Measurements from ENCODE around the gene SUN5.

Gene SUN5

DNA sequence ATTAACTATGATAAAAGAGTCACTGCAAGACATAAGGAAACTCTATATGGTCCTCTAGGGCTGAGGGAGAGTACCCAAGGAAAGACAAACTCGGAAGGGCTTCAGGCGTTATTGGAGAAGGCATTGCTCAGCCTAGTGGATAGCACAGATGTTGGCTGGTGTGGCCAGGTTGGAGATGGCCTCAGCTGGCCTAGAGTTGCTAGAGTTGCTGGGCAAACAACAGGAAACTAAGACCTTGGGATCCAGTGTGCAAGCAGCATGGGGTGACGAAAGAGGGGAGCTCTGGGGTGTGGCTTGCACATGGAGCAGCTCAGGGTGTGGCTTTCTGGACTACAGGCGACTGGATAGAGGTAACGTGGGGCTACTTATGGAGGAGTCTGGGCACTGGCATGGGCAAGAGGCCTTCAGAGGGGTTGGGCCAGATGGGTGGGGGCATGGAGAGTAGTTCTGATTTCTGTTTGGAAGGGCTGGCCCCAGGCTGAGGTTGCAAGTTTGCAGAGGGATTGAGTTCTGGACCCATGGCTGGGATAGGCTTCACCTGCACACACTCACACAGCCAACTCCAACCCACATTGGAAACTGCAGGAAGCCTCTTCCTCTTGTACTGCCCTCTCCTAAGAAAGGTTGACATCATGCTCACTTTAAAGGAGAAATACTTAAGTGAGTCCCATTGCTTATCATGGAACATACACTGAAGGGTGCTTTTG lies 22.0 kb upstream of the SUN5 start:
- DNase-seq, result no peak

DNA sequence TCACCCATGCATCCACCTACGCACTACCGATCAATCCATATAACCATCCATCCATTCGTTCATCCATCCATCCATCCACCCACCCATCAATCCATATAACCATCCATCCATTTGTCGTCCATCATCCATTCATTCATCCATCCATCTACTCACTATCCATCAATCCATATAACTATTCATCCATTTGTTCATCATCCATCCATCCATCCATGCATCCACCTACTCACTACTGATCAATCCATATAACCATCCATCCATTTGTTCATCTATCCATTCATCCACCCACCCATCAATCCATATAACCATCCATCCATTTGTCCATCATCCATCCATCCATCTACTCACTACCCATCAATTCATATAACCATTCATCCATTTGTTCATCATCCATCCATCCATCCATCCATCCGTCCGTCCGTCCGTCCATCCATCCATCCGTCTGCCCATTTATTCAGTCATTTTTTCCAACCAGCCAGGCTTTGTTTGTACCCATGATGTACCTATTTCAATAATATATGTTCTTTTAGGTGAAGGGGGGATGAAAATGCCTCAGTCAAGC lies 21.2 kb upstream of the SUN5 start:
- DNase-seq, result no peak

- DNase-seq, result no peak
Observed at GRCh38 chr20:33024609-33025317, 20.5 kb upstream of the SUN5 start.

DNA sequence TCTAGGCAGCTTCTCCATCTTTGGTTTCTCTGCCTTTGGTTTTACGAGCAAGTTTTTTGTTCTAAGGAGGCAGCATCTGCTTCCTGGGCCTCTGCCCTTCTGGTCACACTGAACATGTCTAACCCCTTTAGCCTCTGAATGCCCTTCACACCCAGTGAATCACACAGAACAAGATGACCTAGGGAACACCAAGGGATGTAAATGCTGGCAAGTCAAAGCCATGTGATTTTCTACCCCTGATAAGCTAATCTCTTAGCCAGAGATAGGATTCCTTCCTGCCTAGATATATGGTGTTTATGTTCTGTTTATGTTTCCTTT lies 20.0 kb upstream of the SUN5 start:
- DNase-seq, result no peak

DNA sequence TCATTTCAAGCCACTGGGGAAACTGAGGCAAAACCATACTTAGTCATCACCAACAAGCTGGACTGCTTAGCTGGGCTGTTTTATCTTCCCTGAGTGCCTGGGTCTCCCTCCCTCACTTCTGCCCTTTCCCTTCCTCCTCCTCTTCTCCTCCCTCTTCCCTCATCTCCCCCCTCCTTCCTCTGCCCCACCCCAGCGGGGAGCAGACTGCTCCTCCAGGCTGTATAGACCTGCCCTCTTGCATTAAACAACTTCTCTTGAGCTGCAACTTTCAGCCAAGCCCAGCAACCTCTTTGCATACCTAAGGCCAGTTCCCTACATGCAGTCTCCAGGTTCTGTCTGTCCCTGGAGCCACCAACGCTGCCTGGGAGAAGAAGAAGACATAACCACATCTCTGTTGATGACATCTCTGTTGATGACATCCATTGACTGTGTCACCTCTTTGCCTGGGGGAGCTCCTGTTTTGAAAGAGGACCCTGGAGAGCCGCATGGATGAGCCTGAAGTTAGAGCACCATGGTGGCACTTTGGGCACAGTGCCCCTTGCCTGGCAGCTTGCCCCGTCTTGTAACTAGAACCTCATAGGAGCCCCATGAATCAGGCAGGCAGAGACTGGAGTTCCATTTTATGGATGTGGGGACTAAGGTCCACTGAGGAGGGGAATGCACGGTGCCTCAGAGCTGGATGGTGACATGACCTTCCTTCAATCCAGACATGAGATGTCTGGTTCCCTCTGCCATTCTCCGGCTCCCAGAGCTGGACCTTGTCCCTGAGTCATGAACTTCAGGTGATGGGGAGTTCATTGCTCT lies 19.4 kb upstream of the SUN5 start:
- no peak for DNase-seq

- DNase-seq, result no peak
Observed at GRCh38 chr20:33022694-33023438, 18.6 kb upstream of the SUN5 start.

GRCh38 chr20:33022289-33022688 lies 18.1 kb upstream of the SUN5 start:
- no peak for DNase-seq

DNA sequence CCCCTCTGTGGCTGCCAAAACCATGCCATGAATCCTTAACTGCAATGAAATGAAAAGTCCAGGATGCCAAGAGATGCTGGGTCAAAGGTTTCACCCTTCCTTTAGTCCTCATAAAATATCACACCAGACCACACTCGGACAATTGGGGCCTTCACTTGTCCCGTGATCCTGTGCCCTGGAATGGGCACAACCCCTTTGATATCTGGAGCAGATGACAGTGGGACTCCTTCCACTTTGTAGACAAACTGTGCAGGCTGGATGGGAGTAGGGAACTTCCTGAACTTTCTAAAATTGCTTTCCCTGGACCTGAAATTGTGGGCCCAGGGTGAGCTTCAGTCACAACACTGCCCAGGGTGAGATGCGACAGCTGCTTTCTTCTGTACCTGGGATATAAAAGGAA lies 17.6 kb upstream of the SUN5 start:
- no peak for DNase-seq

DNA sequence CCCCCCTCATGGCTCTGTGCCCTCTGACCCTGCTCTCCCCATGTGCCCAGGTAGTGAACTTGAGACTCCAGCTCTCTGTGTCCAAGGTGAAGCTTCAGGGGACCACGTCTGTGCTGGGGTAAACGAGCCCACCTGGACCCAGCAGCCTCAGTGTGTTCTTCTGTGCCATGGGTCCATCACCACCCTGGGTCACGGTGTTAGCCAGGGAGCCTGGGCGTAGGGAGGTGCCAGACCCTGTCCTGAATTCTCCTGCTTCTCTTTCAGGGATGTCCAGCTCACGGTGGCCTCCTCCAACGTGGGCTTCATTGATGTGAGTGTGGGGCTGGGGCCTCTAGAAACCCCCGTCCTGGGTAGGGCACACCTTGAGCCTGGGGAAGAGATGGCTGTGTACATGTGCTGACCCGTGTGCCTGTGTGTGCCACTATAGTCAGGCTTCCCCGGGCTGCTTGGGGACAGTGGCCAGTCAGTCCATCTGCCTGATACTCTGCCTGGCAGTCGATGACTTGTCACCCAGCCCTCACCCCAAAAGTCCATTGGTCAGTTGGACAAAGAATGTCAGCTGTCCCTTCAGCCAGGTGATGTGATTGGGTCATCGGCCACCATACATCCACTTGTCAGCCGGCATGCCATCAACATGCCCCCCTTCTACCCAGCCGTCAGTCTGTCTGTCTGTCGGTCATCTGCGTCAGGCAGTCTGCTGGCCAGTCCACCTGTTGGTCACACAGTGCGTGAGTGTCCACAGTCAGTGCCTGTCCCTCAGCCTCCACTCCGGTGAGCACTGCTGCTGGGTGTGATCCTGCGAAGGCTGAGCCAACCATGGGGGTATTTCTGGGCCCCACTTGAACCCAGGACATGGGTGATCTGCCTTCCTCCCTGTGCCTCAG lies 16.3 kb upstream of the SUN5 start:
- no peak for DNase-seq

- no peak for DNase-seq
Observed at GRCh38 chr20:33019465-33020277, 15.4 kb upstream of the SUN5 start.

GRCh38 chr20:33018169-33018931 lies 14.1 kb upstream of the SUN5 start:
- DNase-seq, result no peak

DNA sequence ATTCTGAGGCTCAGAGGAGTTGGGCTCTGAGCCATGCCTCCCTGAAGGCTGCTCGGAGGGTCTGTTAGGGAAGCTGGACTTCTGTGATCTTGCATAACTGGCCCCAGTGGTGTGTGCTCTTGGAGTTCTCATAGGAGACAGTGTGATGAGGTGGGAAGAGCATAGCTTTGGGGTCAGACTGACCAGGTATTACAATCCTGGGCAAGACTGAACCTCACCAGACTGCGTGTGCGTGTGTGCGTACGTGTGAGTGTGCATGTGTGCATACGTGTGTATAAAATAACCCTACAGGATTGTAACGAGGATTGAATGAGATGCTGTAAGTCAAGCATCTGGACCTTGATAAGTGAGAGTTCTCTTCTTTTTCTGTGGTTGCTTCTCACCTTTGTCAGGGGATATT lies 13.3 kb upstream of the SUN5 start:
- no peak for DNase-seq

DNA sequence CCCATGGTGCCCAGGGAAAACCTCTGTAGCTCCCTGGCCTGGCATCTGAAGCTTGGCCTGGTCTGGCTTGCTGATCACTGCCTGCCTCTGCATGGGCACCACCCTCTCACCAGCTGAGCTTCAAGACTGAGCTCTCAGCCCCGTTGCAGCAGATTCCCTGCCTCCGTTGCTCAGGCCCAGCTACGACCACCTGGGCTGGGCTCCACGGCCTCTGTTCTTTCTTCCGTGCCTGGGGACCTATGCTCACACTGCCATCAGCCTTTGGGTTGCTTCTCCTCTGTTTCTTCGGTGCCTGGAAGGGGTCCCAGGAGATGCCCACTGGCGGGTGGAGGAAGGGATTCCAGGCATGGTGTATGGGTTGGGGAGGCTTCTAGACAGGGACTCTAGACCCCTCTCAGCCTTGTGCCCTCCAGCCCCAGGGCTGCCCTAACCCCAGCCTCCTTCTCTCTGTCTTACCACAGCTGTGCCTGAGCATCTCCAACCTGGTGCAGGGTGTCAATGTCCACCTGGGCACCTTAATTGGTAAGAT lies 12.4 kb upstream of the SUN5 start:
- no peak for DNase-seq

- no peak for DNase-seq
Observed at GRCh38 chr20:33015700-33016580, 11.7 kb upstream of the SUN5 start.

- no peak for DNase-seq
Observed at GRCh38 chr20:33015114-33015484, 10.9 kb upstream of the SUN5 start.

DNA sequence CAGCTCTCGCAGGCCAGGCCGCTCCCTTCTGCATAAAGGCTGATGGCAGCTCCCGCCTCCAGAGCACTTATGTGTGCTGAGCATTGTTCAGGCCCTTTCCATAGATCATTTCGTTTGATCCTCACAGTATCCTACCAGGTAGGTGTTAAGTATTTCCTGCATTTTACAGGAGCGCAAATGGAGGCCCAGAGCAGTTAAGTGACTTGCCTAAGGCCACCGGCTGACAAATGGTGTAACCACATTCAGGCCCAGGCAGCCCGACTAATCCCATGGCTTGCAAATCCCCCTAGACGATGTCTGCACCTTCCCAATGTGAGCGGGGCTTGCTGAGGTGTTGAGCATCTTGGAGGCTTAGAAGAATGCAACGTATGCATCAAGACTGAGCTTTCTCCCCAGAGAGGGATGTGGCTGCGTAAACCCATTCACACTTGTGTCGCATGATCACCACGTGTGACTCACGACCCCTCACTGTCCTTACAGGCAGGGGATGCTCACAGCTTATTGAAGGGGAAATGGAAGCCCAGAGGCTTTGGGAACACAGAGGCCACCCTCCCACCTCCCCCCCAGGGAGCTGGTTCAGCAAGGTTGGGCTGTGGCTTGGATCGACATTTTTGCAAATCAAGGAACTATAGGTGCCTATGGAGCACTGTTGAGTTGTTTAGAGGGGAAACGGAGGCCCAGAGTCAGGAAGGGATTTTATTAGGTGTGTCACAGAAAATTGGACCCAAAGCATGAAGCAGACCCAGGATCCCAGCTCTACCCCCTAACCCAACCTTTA lies 10.3 kb upstream of the SUN5 start:
- DNase-seq, result no peak

DNA sequence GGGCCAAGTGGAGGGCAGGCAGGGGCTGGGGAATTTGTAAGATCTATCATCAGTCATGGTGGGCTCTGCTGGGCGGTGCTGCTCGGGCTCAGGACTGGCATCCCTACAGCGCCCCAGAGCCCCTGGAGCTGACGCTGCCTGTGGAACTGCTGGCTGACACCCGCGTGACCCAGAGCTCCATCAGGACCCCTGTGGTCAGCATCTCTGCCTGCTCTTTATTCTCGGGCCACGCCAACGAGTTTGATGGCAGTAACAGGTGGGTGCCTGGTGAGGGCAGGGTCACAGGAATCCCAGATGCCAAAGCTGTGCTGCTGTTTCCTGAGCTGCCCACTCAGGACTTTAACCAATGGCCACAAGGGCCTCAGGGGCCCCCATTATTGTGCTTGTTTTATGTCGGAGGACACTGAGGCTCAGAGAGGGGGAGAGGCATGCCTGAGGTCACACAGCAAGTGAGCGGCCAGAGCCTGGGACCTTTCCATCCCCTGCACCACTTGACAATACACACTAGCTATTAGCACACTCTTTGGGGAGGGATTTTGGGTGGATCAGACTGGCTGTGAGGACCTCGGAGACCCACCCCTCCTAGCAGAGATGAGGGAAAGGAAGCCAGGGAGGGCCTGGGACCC lies 9.6 kb upstream of the SUN5 start:
- no peak for DNase-seq
